Esophagus squamous epithelium (tissue), 5 donors: Measurements from ENCODE around the gene AURKA. TPM values are rescaled to one million over a fixed set of nuclear protein-coding genes. Genes with fewer than 3 reads are reported as not detected.

Source experiments
- DNase-seq: peaks from one replicate; lab custom pipeline; 2025; lab: John Stamatoyannopoulos, UW
- H3K27ac ChIP-seq, 4 donors: fragments of 200-600 bp; sonication (generic); one replicate each; pipeline ENCODE4 v1.5.1; 2016 to 2019; ENCODE audit warnings: mild to moderate bottlenecking in 1 of 4
- H3K27me3 ChIP-seq, 4 donors: fragments of 200-600 bp; sonication (generic); 1 replicate in 3 of 4; 2 replicates in 1 of 4; pipeline versions ENCODE4 v1.5.1 to v1.6.0; 2017 to 2021; ENCODE audit warnings: antibody characterized with exemption in 1 of 4
- H3K36me3 ChIP-seq, 3 donors: fragments of 200-600 bp; sonication (generic); one replicate each; pipeline ENCODE4 v1.5.1; 2016 to 2019
- H3K4me1 ChIP-seq, 3 donors: fragments of 200-600 bp; sonication (generic); one replicate each; pipeline ENCODE4 v1.5.1; 2017 to 2019
- H3K4me3 ChIP-seq, 4 donors: fragments of 200-600 bp; sonication (generic); 1 replicate in 3 of 4; 2 replicates in 1 of 4; pipeline ENCODE4 v1.5.1; 2016 to 2019; ENCODE audit warnings: mild to moderate bottlenecking in 2 of 4, moderate library complexity in 1 of 4
- H3K9me3 ChIP-seq, 3 donors: fragments of 200-600 bp; sonication (generic); one replicate each; pipeline ENCODE4 v1.5.1; 2016 to 2019
- CTCF ChIP-seq, 6 experiments: fragments of 450-650 bp in 4 of 6; fragments of 200-600 bp in 2 of 6; sonication (generic) in 2 of 6; IDR thresholded peaks; one replicate each; pipeline ENCODE4 v1.5.1; 2016 to 2019; ENCODE audit warnings: antibody characterized with exemption in 6 of 6, mild to moderate bottlenecking in 4 of 6, moderate library complexity in 4 of 6
- POLR2A ChIP-seq, 4 donors: fragments of 450-650 bp; IDR thresholded peaks; one replicate each; pipeline ENCODE4 v1.6.1; 2017; ENCODE audit warnings: antibody characterized with exemption in 4 of 4, mild to moderate bottlenecking in 4 of 4, moderate library complexity in 3 of 4
- WGBS, 2 donors: methylation state at CpG; one replicate each; pipeline ENCODE4 v1.1.5; 2018; 5-methylcytosine and 5-hydroxymethylcytosine counted together
- intact Hi-C: fragments of 100-400 bp; cut with DNase I; formaldehyde crosslinking; loops from one replicate; pipeline ENCODE4 v1.15.0; 2022
- total RNA-seq, 4 donors: library from RNA; depleted of rRNA; stranded (reverse); fragments of >200 nt; gene quantifications; one replicate each; pipeline ENCODE4 v1.1.0, GENCODE V29; 2016
- donor health status: DM: yes; HTN: yes; CAD: no.

Gene AURKA
- total RNA-seq, 4 donors from 2014 or later: 2.9 to 25.8 (median 12.3) TPM

GRCh38 chr20:56380375-56380774 lies 11.6 kb downstream of the AURKA start:
- H3K27ac ChIP-seq: no peak overlapping the region
- H3K27me3 ChIP-seq: no peaks in the 10 kb centered on the region
- 40 to 60% methylated on average over 1 of the region's 1 CpG for WGBS, 2 donors
- H3K4me1 ChIP-seq: no peaks in the 10 kb centered on the region
- intact Hi-C loops: no loop called here
- peaks cover 0 to 54% (median 0%) of the 10 kb centered on the region in 3 donors for H3K36me3 ChIP-seq
- DNase-seq: no peak
- no peak overlapping the region for H3K4me3 ChIP-seq
- H3K9me3 ChIP-seq: no peaks in the 10 kb centered on the region
- TF ChIP-seq POLR2A (IDR thresholded peaks at IDR 0.05) (no peak), CTCF (IDR thresholded peaks at IDR 0.05) (no peak)

GRCh38 chr20:56378386-56378785 lies 13.6 kb downstream of the AURKA start:
- intact Hi-C loops: no loop called here

DNA sequence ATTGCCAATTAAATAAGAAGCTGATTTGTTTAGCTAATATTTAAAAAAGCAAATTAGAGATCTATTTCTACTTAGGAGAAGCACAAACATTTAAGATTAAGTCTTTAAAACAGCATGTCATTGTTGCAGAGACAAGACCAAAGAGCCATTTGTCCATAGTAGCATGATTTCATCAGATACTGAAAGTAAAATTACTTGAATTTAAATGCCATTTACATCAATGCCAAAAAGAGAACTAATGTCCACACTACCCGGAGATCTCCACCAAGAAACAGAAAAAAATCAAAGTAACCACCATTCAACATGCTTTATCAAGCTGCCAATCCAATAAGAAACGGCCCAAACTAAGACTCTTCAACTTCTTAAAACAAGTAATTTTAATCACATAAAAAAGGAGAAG lies 15.7 kb downstream of the AURKA start:
- Histone ChIP-seq H3K9me3 (no peaks in the 10 kb centered on the region), H3K4me3 (no peak overlapping the region), H3K36me3 (peaks cover 0 to 42% (median 0%) of the 10 kb centered on the region in 3 donors), H3K4me1 (no peaks in the 10 kb centered on the region), H3K27me3 (no peaks in the 10 kb centered on the region), H3K27ac (no peak overlapping the region)
- intact Hi-C loops: no loop called here
- DNase-seq: no peak
- TF ChIP-seq POLR2A (IDR thresholded peaks at IDR 0.05): no peak
- no peak for TF ChIP-seq CTCF (IDR thresholded peaks at IDR 0.05)
- 84 to 86% methylated on average over 2 of the region's 2 CpGs for WGBS, 2 donors

More at GRCh38 chr20:56378386-56378785, 13.6 kb downstream of the AURKA start:
- H3K36me3 ChIP-seq: peaks cover 0 to 39% (median 0%) of the 10 kb centered on the region in 3 donors
- no peak overlapping the region for H3K27ac ChIP-seq
- no peaks in the 10 kb centered on the region for H3K4me1 ChIP-seq
- H3K4me3 ChIP-seq: no peak overlapping the region
- no peaks in the 10 kb centered on the region for H3K9me3 ChIP-seq
- no peak for DNase-seq
- 87 to 90% methylated on average over 3 of the region's 3 CpGs for WGBS, 2 donors
- H3K27me3 ChIP-seq: no peaks in the 10 kb centered on the region
- no peak for TF ChIP-seq POLR2A (IDR thresholded peaks at IDR 0.05)
- TF ChIP-seq CTCF (IDR thresholded peaks at IDR 0.05): no peak

GRCh38 chr20:56373942-56374341 lies 18.1 kb downstream of the AURKA start:
- Histone ChIP-seq H3K4me3 (no peak overlapping the region), H3K9me3 (no peaks in the 10 kb centered on the region), H3K27me3 (no peaks in the 10 kb centered on the region), H3K36me3 (peaks cover 0 to 58% (median 0%) of the 10 kb centered on the region in 3 donors), H3K4me1 (no peaks in the 10 kb centered on the region), H3K27ac (no peak overlapping the region)
- intact Hi-C loops: no loop called here
- TF ChIP-seq CTCF (IDR thresholded peaks at IDR 0.05) (peak in 1 of 6 experiments; percentile 5), POLR2A (IDR thresholded peaks at IDR 0.05) (no peak)
- WGBS, 2 donors: 25 to 50% methylated on average over 1 of the region's 1 CpG
- no peak for DNase-seq

DNA sequence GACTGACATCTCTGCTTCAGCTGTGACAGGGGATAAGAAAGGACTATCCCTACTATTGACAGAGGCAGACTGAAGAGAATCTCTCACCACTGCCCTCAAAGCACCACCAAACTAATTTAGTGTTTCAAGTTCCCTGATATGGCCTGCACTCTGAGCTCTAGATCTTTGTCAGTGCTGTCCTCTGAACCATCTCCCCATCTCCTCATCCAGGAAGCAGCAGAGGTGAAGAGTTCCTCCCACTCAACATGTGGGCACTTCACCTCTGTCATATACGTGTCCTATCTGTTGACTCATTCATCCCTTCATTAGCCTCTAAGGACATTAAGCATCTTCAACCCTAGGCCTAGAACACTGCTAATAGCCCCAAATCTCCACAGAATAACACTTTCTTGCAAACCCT lies 19.2 kb downstream of the AURKA start:
- Histone ChIP-seq H3K4me3 (no peak overlapping the region), H3K27ac (no peak overlapping the region), H3K9me3 (no peaks in the 10 kb centered on the region), H3K4me1 (no peaks in the 10 kb centered on the region), H3K36me3 (peaks cover 0 to 57% (median 0%) of the 10 kb centered on the region in 3 donors), H3K27me3 (no peaks in the 10 kb centered on the region)
- intact Hi-C loops: no loop called here
- no peak for DNase-seq
- WGBS, 2 donors: 67 to 85% methylated on average over 1 of the region's 1 CpG
- TF ChIP-seq CTCF (IDR thresholded peaks at IDR 0.05) (no peak), POLR2A (IDR thresholded peaks at IDR 0.05) (no peak)
